DMS 273 (cell line): ENCODE results near the gene CCDC169.

Experiments
- DNase-seq: peaks from one replicate; lab custom pipeline; 2025; ENCODE audit not compliant: unreplicated experiment; lab: John Stamatoyannopoulos, UW

CCDC169 gene

DNA sequence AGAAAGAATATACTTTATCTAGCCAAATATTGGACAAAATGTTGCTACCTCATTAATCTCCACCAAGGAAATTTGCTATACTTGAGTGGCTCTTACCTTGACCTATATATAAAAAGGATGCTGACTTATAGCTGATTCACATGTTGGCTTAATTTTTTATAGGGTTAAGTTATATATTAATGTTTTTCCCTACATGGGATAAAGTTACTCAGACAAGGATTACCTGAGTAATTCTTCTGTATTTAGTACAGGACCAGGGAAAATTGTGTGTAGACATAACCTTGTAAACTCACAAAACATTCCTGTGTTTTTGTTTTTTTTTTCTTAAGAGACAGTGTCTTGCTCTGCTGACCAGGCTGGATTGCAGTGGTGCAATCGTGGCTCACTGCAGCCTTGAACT, 52.6 kb downstream of the CCDC169 start:
- no peak for DNase-seq

DNA sequence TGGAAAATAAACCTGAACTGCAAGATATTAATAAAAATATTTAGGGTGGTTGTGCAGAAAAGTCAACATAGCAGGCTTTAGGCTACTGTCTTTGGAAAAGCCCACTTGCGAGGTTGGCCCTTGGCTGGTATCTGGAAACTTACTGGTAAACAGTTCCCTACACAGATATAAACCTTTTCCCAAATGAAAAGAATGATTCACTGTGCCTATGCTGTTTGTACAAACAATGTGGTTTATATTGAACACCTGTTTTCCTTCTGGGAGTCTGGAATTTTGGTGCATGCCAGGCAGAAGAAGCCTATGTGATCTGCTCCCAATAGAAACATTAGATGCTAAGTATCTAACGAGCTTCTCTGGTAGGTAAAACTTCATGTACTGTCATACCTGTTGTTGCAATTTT, 53.5 kb downstream of the CCDC169 start:
- DNase-seq = no peak

GRCh38 chr13:36242761-36243160, 54.9 kb downstream of the CCDC169 start:
- no peak for DNase-seq

DNA sequence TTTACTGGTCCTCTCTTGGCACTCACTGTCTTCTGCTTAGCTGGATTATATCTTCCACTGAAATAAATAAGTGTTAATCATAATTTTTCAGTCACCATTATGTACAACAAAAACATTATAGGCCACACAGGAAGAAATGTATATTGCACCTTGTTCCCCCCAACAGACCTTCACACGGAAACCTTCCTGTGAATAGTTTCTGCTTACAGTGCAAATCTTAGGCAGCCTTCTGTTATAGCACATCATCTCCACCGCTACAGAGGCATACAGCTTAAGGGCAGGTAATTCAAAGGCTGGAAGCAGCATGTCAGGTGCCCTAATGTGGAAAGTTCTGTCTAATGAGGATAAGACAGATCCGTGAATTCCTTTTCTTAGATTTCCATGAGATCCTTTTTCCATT, 66.4 kb downstream of the CCDC169 start:
- DNase-seq = no peak

- no peak for DNase-seq
These were observed 72.9 kb downstream of the CCDC169 start for GRCh38 chr13:36224730-36225129.

DNA sequence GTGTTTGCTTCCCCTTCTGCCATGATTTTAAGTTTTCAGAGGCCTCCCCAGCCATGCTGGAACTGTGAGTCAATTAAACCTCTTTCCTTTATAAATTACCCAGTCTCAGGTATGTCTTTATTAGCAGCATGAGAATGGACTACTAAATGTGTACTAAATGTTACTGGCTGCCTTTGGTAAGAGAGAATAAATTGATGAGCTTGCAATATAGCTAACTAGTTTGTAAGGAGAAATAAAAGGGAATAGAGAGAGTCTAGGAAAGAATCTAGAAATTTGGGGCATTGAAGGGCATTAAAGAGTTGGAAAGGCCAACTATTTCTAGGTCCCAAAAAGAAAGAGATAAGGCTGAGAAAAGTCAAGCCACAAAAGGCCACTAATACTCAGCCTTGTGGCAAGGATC, 77.7 kb downstream of the CCDC169 start:
- DNase-seq = no peak

DNA sequence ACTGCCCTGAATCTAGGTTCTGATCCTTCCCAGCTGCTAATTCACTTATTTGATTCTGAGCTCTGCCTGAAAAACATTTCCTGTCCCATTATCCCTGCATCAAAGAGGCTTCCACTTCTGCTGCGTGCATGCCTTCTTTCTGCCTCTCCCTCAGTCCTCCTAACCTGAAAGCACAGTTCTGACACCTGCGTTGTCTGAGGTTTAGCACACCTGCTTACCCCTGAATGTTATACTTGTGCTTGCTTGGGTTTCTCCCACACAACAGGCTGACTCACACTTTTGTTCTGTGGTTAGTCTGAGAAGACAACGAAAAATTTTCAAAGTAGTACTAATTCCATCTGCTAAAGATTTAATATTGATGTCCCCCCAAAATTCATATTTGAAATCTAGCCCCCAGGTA, 80.2 kb downstream of the CCDC169 start:
- DNase-seq = no peak

- no peak for DNase-seq
These were observed 83.3 kb downstream of the CCDC169 start, which contains the start of gene SOHLH2 for GRCh38 chr13:36214163-36214921. Gene SOHLH2 (minus strand): TSS chr13:36214556. CDS start chr13:36214526, 30 bp downstream.

DNA sequence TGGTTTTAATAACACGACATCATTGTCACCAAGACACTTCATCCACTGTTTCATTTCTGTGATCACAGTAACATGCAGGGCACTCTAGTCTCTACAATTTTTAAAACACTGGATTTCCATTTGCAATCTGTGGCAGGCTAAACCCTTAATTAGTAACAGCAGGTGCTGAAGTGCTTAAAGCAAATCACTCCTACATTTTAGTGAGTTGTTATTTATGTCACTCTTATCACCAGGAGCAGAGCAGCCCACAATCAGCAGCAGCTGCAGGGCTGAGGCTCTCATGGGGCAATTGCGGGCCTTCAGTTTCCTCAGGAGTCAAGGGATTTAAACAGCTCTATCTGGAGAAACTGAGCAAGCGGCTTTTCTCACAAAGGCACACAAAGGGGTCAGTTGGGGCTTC, 84.8 kb downstream of the CCDC169 start:
- DNase-seq = no peak

DNA sequence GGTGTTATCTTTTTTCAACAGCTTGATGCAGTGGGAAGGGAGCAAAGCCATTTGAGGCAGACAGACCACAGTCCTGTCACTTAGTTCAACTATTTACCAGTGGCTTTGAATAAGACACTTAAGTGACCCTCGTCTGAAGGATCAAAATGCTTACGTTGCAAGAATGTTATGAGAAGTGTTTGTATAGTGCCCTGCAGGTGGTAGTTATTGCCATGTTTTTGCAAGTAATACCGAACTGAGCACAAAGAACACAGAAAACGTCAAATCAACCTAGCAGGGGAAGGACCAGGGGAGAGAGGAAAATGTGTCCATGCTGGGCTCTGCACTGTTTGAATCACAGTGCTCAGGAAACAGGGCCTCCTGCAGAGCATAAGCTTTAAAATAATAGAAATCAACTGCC, 86.0 kb downstream of the CCDC169 start:
- DNase-seq = no peak

GRCh38 chr13:36210738-36211137, 86.9 kb downstream of the CCDC169 start:
- DNase-seq = no peak

DNA sequence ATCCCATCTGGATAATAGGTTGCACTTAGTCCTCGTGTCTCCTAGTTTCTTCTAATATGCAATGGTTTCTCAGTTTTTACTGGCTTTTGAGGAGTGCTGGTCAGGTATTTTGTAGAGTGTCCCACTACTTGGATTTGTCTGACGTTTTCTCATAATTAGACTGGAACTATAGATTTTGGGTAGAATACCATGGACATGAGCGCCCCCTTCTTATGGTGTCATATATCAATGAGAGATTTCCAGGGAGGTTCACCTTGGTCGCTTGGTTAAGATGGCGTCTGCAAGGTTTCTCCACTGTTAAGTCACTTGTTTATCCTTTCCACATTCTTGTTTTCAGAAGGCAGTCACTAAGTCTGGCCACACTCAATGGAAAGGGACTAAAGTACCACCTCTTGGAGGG, 89.9 kb downstream of the CCDC169 start:
- DNase-seq = no peak

- DNase-seq = no peak
These were observed 104.3 kb downstream of the CCDC169 start for GRCh38 chr13:36193151-36193855.

GRCh38 chr13:36192166-36192565, 105.4 kb downstream of the CCDC169 start:
- no peak for DNase-seq

- DNase-seq = no peak
These were observed 106.8 kb downstream of the CCDC169 start for GRCh38 chr13:36190771-36191170.

GRCh38 chr13:36188441-36188840, 109.2 kb downstream of the CCDC169 start:
- no peak for DNase-seq

DNA sequence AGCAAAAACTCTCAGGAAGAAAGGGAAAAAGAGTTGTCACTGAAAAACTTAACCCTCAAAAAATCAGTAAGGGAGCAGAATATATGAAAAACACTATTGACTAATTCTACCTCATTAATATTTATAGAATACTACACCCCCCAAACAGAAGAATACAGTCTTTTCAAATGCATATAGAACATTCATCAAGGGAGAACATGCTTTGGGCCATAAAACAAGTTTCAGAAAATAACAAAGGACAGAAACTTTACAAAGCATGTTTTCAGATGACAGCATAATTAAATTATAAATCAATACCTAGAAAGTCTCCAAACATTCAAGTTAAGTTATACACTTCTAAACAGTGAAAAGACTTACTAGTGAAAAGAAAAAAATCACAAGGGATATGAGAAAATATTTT, 113.7 kb downstream of the CCDC169 start:
- DNase-seq = no peak
